LHCN-M2 (cell line): ENCODE measurements around the gene TGIF2LX. TPM values are rescaled to one million over a fixed set of nuclear protein-coding genes. Genes with fewer than 3 reads are reported as not detected.
"Not testable (repeated sequence)": the region's sequence is repeated elsewhere in the genome, so short reads cannot be mapped to it uniquely, and the experiment has no call there.

Source experiments
- DNase-seq: peaks from one replicate; pipeline ENCODE4 v3.0.0-alpha.2; 2012; ENCODE audit warnings: low read depth
- polyA plus RNA-seq: library from polyadenylated mRNA; unstranded; fragments of >200 nt; gene quantifications from one replicate; pipeline ENCODE4 v1.2.1, GENCODE V29; 2012; ENCODE audit warnings: missing spikeins
- total RNA-seq: library from RNA; depleted of rRNA; stranded (reverse); fragments of >200 nt; gene quantifications from 2 replicates; pipeline ENCODE4 v1.2.3, GENCODE V29; 2014; rRNA removed

Gene TGIF2LX
- not detected in 2 replicates for total RNA-seq
- polyA plus RNA-seq: not detected

GRCh38 chrX:89921665-89922064 lies at the start of gene TGIF2LX:
TSS of gene TGIF2LX (plus strand) at chrX:89921908. CDS start at chrX:89922086, 178 bp downstream.
- DNase-seq: not testable (repeated sequence)

- DNase-seq: not testable (repeated sequence)
Observed at GRCh38 chrX:89922338-89922934, 728 bp downstream of the TGIF2LX start.

DNA sequence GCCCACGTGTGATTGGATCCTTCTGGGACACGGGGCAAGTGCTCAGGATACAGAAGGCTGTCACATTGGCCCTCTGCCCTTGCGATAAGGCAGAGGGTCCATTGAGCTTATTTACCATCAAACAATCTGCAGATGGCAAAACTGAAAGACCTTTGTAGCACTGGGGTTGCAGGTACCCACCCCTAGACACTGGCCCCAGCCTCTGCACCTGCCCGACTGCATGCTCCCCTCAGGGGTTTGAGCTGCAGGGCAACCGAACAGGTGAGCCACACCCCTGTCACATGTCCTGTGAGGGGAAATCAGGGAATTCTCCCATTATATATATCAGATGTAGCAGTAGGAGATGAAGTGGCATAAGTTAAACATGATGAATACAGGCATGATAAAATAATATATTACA lies 21.4 kb downstream of the TGIF2LX start:
- DNase-seq: not testable (repeated sequence)

- not testable (repeated sequence) for DNase-seq
Observed at GRCh38 chrX:89965588-89965987, 43.9 kb downstream of the TGIF2LX start.
